Trophoblast cell (in vitro differentiated cells and primary cell): Measurements from ENCODE around the gene PGS1.
A peak's percentile ranks its signal among the peaks of the same experiment; 100 is the strongest.

Experiments
- DNase-seq, 2 donors: peaks; one replicate each; pipeline ENCODE4 v3.0.0-alpha.2; 2016
- H2AFZ ChIP-seq: 2 replicates; pipeline ENCODE4 v1.6.1; 2013; ENCODE audit warnings: low read length, moderate library complexity, mild to moderate bottlenecking; ENCODE audit not compliant: insufficient read depth, poor library complexity
- H2AK5ac ChIP-seq: 2 replicates; pipeline ENCODE4 v1.6.1; 2013; ENCODE audit warnings: mild to moderate bottlenecking, low read length
- H2BK120ac ChIP-seq: 2 replicates; pipeline ENCODE4 v1.6.1; 2013; ENCODE audit warnings: low read length, mild to moderate bottlenecking, moderate library complexity; ENCODE audit not compliant: insufficient read depth, poor library complexity
- H2BK12ac ChIP-seq: 2 replicates; pipeline ENCODE4 v1.6.1; 2013; ENCODE audit warnings: mild to moderate bottlenecking, low read length, moderate library complexity
- H2BK5ac ChIP-seq: 2 replicates; pipeline ENCODE4 v1.6.1; 2013; ENCODE audit warnings: low read length, low read depth, moderate library complexity, mild to moderate bottlenecking; ENCODE audit not compliant: poor library complexity
- H3K14ac ChIP-seq: 2 replicates; pipeline ENCODE4 v1.6.1; 2013; ENCODE audit warnings: mild to moderate bottlenecking, low read length
- H3K18ac ChIP-seq: 2 replicates; pipeline ENCODE4 v1.6.1; 2013; ENCODE audit warnings: mild to moderate bottlenecking, low read length
- H3K23ac ChIP-seq: 2 replicates; pipeline ENCODE4 v1.6.1; 2013; ENCODE audit warnings: low read length
- H3K27ac ChIP-seq: 2 replicates; pipeline ENCODE4 v1.5.1; 2013; ENCODE audit warnings: low read depth, mild to moderate bottlenecking, inconsistent platforms, low read length, moderate library complexity
- H3K27me3 ChIP-seq: 2 replicates; pipeline ENCODE4 v1.6.1; 2013; ENCODE audit warnings: inconsistent platforms, mild to moderate bottlenecking, low read length, moderate library complexity; ENCODE audit not compliant: insufficient read depth
- H3K36me3 ChIP-seq, 2 experiments: 1 replicate in 1 of 2; 2 replicates in 1 of 2; pipeline ENCODE4 v1.6.1; 2013; ENCODE audit warnings: low read length in 2 of 2, mild to moderate bottlenecking in 2 of 2, moderate library complexity in 1 of 2; ENCODE audit not compliant: insufficient read depth in 2 of 2, control insufficient read depth in 1 of 2
- H3K4ac ChIP-seq: 2 replicates; pipeline ENCODE4 v1.6.1; 2013; ENCODE audit warnings: low read depth, mild to moderate bottlenecking, low read length, moderate library complexity
- H3K4me1 ChIP-seq, 2 experiments: 1 replicate in 1 of 2; 2 replicates in 1 of 2; pipeline ENCODE4 v1.6.1; 2013; ENCODE audit warnings: low read length in 2 of 2, mild to moderate bottlenecking in 2 of 2, moderate library complexity in 1 of 2; ENCODE audit not compliant: insufficient read depth in 2 of 2, control insufficient read depth in 1 of 2
- H3K4me2 ChIP-seq: 2 replicates; pipeline ENCODE4 v1.6.1; 2013; ENCODE audit warnings: inconsistent platforms, mild to moderate bottlenecking, low read length, moderate library complexity
- H3K4me3 ChIP-seq: 2 replicates; pipeline ENCODE4 v1.5.1; 2013; ENCODE audit warnings: mild to moderate bottlenecking, low read depth, low read length, inconsistent platforms
- H3K79me1 ChIP-seq: one replicate; pipeline ENCODE4 v1.6.1; 2013; ENCODE audit warnings: low read length
- H3K79me2 ChIP-seq: 2 replicates; pipeline ENCODE4 v1.6.1; 2013; ENCODE audit warnings: low read length, mild to moderate bottlenecking; ENCODE audit not compliant: control insufficient read depth, insufficient read depth, poor library complexity
- H3K9ac ChIP-seq: 2 replicates; pipeline ENCODE4 v1.6.1; 2013; ENCODE audit warnings: mild to moderate bottlenecking, low read length
- H3K9me3 ChIP-seq: 2 replicates; pipeline ENCODE4 v1.6.1; 2013; ENCODE audit warnings: low read depth, mild to moderate bottlenecking, control low read depth, inconsistent platforms, low read length; ENCODE audit not compliant: insufficient read depth
- H4K12ac ChIP-seq: 2 replicates; pipeline ENCODE4 v1.6.1; 2013; ENCODE audit warnings: low read depth, mild to moderate bottlenecking, low read length, moderate library complexity
- H4K8ac ChIP-seq: 2 replicates; pipeline ENCODE4 v1.6.1; 2013; ENCODE audit warnings: low read depth, mild to moderate bottlenecking, low read length, moderate library complexity
- H4K91ac ChIP-seq: one replicate; pipeline ENCODE4 v1.6.1; 2013; ENCODE audit warnings: low read depth, mild to moderate bottlenecking, low read length, moderate library complexity
- WGBS: extraction: QIAGEN DNeasy Blood & Tissue Kit; methylation state at CpG from one replicate; pipeline ENCODE4 v1.1.7; 2013; ENCODE audit warnings: missing lambda C conversion rate; ENCODE audit not compliant: insufficient read length, insufficient coverage; ENCODE audit errors: extremely low coverage; 5-methylcytosine and 5-hydroxymethylcytosine counted together

Gene PGS1

GRCh38 chr17:78396441-78397337 is 18.2 kb downstream of the PGS1 start:
- no peak overlapping the region for H2AFZ ChIP-seq
- no peak overlapping the region for H2BK120ac ChIP-seq
- no peak for DNase-seq
- H3K4me1 ChIP-seq = peaks cover 56 to 65% of the 10 kb centered on the region in 2 experiments
- peaks cover 43% of the 10 kb centered on the region for H3K79me1 ChIP-seq
- H2BK12ac ChIP-seq = peak overlapping the region; percentile 19
- H4K8ac ChIP-seq = no peak overlapping the region
- H3K14ac ChIP-seq = no peak overlapping the region
- H4K12ac ChIP-seq = no peak overlapping the region
- H3K23ac ChIP-seq = no peak overlapping the region
- H2BK5ac ChIP-seq = peak overlapping the region; percentile 2
- no peak overlapping the region for H3K9ac ChIP-seq
- peaks cover 58 to 59% of the 10 kb centered on the region in 2 experiments for H3K36me3 ChIP-seq
- WGBS = no CpG with 5 or more reads among the region's 14 CpGs
- peaks cover 21% of the 10 kb centered on the region for H3K79me2 ChIP-seq
- H3K4me3 ChIP-seq = no peak overlapping the region
- H4K91ac ChIP-seq = peak overlapping the region; percentile 8
- H3K27ac ChIP-seq = no peak overlapping the region
- no peaks in the 10 kb centered on the region for H3K27me3 ChIP-seq
- peak overlapping the region; percentile 30 for H3K4ac ChIP-seq
- peak overlapping the region; percentile 30 for H3K18ac ChIP-seq
- no peaks in the 10 kb centered on the region for H3K9me3 ChIP-seq
- no peak overlapping the region for H3K4me2 ChIP-seq
- H2AK5ac ChIP-seq = peak overlapping the region; percentile 30

- peak overlapping the region; percentile 23 for H4K91ac ChIP-seq
- no peak overlapping the region for H2AK5ac ChIP-seq
- WGBS = no CpG with 5 or more reads among the region's 13 CpGs
Measured at GRCh38 chr17:78397681-78398101, 19.2 kb downstream of the PGS1 start.

GRCh38 chr17:78398390-78398789 is 19.9 kb downstream of the PGS1 start:
- DNase-seq = no peak
- Histone ChIP-seq H3K18ac (peak overlapping the region; percentile 75), H3K79me1 (peaks cover 37% of the 10 kb centered on the region), H3K9ac (no peak overlapping the region), H2AK5ac (no peak overlapping the region), H4K12ac (no peak overlapping the region), H4K91ac (peak overlapping the region; percentile 64), H3K27me3 (no peaks in the 10 kb centered on the region), H3K14ac (no peak overlapping the region), H3K4me1 (peaks cover 53 to 60% of the 10 kb centered on the region in 2 experiments), H4K8ac (peak overlapping the region; percentile 36), H3K9me3 (no peaks in the 10 kb centered on the region), H3K27ac (peak overlapping the region; percentile 50), H2BK5ac (peak overlapping the region; percentile 68), H3K79me2 (peaks cover 19% of the 10 kb centered on the region), H2BK12ac (peak overlapping the region; percentile 34), H3K4ac (peak overlapping the region; percentile 66), H3K4me2 (no peak overlapping the region), H3K4me3 (no peak overlapping the region), H3K36me3 (peaks cover 69 to 75% of the 10 kb centered on the region in 2 experiments), H2BK120ac (peak overlapping the region; percentile 47), H2AFZ (no peak overlapping the region), H3K23ac (no peak overlapping the region)
- WGBS = no CpG with 5 or more reads among the region's 3 CpGs

More at GRCh38 chr17:78397681-78398101, 19.2 kb downstream of the PGS1 start:
- peak; percentile 72 to 75 for DNase-seq
- Histone ChIP-seq H3K36me3 (peaks cover 65 to 68% of the 10 kb centered on the region in 2 experiments), H3K18ac (peak overlapping the region; percentile 3), H3K23ac (no peak overlapping the region), H3K4ac (peak overlapping the region; percentile 30), H2BK120ac (no peak overlapping the region), H3K79me2 (peaks cover 22% of the 10 kb centered on the region), H3K9ac (no peak overlapping the region), H4K8ac (no peak overlapping the region), H3K4me1 (peaks cover 53 to 63% of the 10 kb centered on the region in 2 experiments), H3K14ac (no peak overlapping the region), H2BK5ac (peak overlapping the region; percentile 7), H3K9me3 (no peaks in the 10 kb centered on the region), H3K27ac (peak overlapping the region; percentile 29), H4K12ac (no peak overlapping the region), H2AFZ (no peak overlapping the region), H3K4me2 (peak overlapping the region; percentile 15), H3K79me1 (peaks cover 41% of the 10 kb centered on the region), H3K27me3 (no peaks in the 10 kb centered on the region), H3K4me3 (no peak overlapping the region), H2BK12ac (peak overlapping the region; percentile 9)

- no peak overlapping the region for H2AFZ ChIP-seq
- H3K27ac ChIP-seq = peak overlapping the region; percentile 50
- H2BK12ac ChIP-seq = peak overlapping the region; percentile 44
- H3K79me1 ChIP-seq = peaks cover 37% of the 10 kb centered on the region
- no peak overlapping the region for H4K12ac ChIP-seq
- peaks cover 3% of the 10 kb centered on the region for H3K9me3 ChIP-seq
- H3K23ac ChIP-seq = no peak overlapping the region
- WGBS = no CpG with 5 or more reads among the region's 28 CpGs
- peak overlapping the region; percentile 49 for H3K4ac ChIP-seq
- H2AK5ac ChIP-seq = peak overlapping the region; percentile 85
- no peak for DNase-seq
- H3K18ac ChIP-seq = peak overlapping the region; percentile 68
- H4K8ac ChIP-seq = peak overlapping the region; percentile 40
- H3K4me1 ChIP-seq = peaks cover 52 to 54% of the 10 kb centered on the region in 2 experiments
- peak overlapping the region; percentile 47 for H2BK120ac ChIP-seq
- H3K9ac ChIP-seq = no peak overlapping the region
- peaks cover 77 to 79% of the 10 kb centered on the region in 2 experiments for H3K36me3 ChIP-seq
- peak overlapping the region; percentile 68 for H2BK5ac ChIP-seq
- peak overlapping the region; percentile 60 for H3K14ac ChIP-seq
- no peak overlapping the region for H3K4me2 ChIP-seq
- peak overlapping the region; percentile 64 for H4K91ac ChIP-seq
- H3K27me3 ChIP-seq = no peaks in the 10 kb centered on the region
- peaks cover 18% of the 10 kb centered on the region for H3K79me2 ChIP-seq
- no peak overlapping the region for H3K4me3 ChIP-seq
Measured at GRCh38 chr17:78399028-78399692, 20.7 kb downstream of the PGS1 start.
